Bronchial epithelial cell (primary cell): Measurements from ENCODE around the gene ASMT. TPM values are rescaled to one million over a fixed set of nuclear protein-coding genes. Genes with fewer than 3 reads are reported as not detected.

Source experiments
- DNase-seq: peaks from one replicate; pipeline ENCODE4 v3.0.0-alpha.2; 2010; ENCODE audit warnings: low read depth
- FAIRE-seq: peaks from 2 replicates; lab custom pipeline; 2011; peaks lifted over from hg19 to GRCh38; lab: Jason Lieb, UNC
- H3K27me3 ChIP-seq: 2 replicates; pipeline ENCODE4 v1.5.1; 2011; ENCODE audit warnings: low read length; ENCODE audit not compliant: control insufficient read depth, insufficient read depth
- H3K36me3 ChIP-seq: 2 replicates; pipeline ENCODE4 v1.5.1; 2011; ENCODE audit warnings: low read length; ENCODE audit not compliant: control insufficient read depth, insufficient read depth
- H3K4me3 ChIP-seq: 2 replicates; pipeline ENCODE4 v1.5.1; 2011; ENCODE audit warnings: mild to moderate bottlenecking, low read depth, low read length, control low read depth
- total RNA-seq: library from RNA; depleted of rRNA; stranded (reverse); fragments of >200 nt; gene quantifications from 2 replicates; pipeline ENCODE4 v1.2.1, GENCODE V29; 2014
- TF ChIP-seq, protein P1 (sequence below): IDR thresholded peaks from 2 replicates; pipeline ENCODE4 v1.5.1; 2011; ENCODE audit warnings: mild to moderate bottlenecking, moderate library complexity, low read length, control low read depth, inconsistent platforms; ENCODE audit not compliant: insufficient read depth, severe bottlenecking

ASMT gene
- total RNA-seq, 1 donor from 2014 or later, result under 0.01 TPM

DNA sequence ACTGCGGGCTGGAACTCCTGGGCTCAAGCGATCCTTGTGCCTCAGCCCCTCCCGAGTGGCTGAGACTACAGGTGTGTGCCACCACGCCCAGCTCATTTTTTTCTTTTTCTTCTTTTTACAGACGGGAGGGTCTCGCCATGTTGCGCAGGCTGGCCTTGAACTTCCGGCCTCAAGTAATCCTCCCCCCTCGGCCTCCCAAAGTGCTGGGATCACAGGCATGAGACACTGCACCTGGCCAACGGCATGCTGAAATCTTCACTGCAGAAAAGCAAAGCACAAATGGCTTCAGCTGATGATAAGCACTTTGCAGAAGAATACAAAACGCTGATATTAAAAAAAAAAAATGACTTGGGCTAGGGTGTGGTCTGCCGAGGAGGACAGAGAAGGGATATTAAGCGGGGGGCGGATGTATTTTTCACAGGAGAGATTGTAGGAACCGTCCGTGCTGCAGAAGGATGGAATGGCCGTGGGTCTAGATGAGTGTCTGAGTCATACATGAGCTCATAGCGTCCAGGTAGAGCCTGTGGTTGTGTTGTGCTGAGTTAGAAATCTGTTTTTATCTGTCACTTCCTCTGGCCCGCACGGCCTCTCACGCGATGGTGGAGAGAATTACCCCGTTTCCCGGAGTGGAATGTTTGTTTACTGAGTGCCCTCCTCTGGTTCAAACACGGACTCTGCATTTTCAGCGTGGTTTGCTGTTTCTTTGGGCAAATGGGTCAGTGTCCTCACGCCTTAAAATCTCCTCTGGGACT is 32.0 kb upstream of the ASMT start:
- Histone ChIP-seq H3K36me3 (no peaks in the 10 kb centered on the region), H3K4me3 (no peak overlapping the region), H3K27me3 (no peaks in the 10 kb centered on the region)
- DNase-seq (peak; percentile 70), FAIRE-seq (no peak)
- TF ChIP-seq, protein P1, sequence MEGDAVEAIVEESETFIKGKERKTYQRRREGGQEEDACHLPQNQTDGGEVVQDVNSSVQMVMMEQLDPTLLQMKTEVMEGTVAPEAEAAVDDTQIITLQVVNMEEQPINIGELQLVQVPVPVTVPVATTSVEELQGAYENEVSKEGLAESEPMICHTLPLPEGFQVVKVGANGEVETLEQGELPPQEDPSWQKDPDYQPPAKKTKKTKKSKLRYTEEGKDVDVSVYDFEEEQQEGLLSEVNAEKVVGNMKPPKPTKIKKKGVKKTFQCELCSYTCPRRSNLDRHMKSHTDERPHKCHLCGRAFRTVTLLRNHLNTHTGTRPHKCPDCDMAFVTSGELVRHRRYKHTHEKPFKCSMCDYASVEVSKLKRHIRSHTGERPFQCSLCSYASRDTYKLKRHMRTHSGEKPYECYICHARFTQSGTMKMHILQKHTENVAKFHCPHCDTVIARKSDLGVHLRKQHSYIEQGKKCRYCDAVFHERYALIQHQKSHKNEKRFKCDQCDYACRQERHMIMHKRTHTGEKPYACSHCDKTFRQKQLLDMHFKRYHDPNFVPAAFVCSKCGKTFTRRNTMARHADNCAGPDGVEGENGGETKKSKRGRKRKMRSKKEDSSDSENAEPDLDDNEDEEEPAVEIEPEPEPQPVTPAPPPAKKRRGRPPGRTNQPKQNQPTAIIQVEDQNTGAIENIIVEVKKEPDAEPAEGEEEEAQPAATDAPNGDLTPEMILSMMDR, result no peak

DNA sequence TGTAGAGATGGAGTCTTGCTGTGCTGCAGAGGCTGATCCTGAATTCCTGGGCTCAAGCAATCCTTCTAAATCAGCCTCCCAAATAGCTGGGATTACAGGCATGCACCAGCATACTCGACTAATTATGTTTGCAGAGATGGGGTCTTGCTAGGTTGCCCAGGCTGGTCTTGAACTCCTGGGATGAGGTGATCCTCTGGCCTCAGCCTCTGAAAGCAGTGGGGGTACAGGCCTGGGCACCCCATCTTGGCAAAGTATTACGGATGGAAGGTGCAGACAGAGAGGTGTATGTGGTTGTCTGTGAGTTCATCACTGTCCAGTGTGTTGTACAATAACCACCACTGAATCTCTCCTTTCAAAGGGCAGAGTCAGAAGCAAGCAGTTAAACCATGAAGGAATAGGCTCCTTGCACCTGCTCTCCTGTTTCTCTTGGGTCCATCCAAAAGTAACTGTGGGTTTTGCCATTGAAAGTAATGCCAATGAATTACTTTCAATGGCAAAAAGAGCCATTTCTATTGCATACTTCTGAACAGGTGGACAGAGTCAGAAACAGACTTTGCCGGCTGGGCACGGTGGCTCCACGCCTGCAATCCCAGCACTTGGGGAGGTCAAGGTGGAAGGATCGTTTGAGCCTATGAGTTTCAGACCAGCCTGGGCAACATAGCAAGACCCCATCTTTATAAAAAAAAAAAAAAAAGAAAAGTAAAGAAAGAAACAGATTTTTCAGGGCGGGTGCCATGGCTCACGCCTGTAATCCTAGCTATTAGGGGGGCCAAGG is 30.4 kb upstream of the ASMT start:
- no peak for DNase-seq
- no peak for FAIRE-seq
- Histone ChIP-seq H3K36me3 (no peaks in the 10 kb centered on the region), H3K27me3 (no peaks in the 10 kb centered on the region), H3K4me3 (no peak overlapping the region)
- TF ChIP-seq, protein P1, result no peak

DNA sequence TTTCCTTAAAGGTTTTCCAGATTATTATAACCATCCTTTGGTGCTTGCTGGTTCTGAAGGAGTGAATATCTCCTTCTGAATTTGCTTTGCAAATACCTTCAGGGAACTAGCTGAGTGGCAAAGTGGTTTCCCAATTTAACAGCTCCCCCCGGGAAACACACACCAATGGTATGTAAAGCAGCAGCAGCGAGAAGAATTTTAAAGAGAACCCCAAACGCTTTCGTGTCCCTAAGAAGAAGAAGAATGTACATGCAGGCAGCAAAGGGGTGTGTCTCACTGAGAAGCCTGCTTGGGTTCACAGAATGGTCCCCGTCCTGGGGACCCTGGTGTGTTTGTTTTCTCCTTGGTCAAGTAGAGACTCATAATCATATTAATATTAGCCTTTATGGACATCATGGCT is 27.7 kb upstream of the ASMT start:
- Histone ChIP-seq H3K36me3 (no peaks in the 10 kb centered on the region), H3K27me3 (no peaks in the 10 kb centered on the region), H3K4me3 (no peak overlapping the region)
- DNase-seq (no peak), FAIRE-seq (no peak)
- TF ChIP-seq, protein P1, result no peak

DNA sequence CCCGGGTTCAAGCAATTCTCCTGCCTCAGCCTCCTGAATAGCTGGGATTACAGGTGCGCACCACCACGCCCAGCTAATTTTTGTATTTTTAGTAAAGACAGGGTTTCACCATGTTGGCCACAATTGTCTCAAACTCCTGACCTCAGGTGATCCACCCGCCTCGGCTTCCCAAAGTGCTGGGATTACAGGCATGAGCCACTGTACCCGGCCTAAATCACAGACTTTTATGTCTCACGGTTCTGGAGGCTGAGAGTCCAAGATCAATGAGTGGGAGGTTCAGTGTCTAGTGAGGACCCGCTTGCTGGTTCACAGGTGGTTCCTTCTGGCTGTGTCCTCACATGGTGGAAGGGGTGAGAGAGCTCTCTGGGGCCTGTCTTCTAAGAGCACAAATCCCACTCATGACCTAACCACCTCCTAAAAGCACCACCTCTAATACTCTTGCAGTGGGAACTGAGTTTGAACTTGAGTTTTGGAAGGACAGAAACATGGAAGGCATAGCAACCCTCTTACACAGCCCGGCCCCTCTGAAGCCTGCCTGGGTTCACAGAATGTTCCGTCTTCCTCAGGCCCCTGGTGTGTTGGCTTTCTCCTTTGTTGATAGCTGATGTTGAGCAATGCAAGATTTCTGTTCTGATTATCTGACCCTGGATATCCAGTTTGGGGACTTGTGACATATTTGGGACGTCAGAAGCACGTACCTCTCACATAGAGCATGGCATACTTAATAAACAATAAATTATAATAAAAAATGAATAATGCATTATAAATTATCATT is 25.3 kb upstream of the ASMT start:
- TF ChIP-seq, protein P1, result no peak
- FAIRE-seq (no peak), DNase-seq (no peak)
- Histone ChIP-seq H3K27me3 (no peaks in the 10 kb centered on the region), H3K36me3 (peaks cover 7% of the 10 kb centered on the region), H3K4me3 (no peak overlapping the region)

DNA sequence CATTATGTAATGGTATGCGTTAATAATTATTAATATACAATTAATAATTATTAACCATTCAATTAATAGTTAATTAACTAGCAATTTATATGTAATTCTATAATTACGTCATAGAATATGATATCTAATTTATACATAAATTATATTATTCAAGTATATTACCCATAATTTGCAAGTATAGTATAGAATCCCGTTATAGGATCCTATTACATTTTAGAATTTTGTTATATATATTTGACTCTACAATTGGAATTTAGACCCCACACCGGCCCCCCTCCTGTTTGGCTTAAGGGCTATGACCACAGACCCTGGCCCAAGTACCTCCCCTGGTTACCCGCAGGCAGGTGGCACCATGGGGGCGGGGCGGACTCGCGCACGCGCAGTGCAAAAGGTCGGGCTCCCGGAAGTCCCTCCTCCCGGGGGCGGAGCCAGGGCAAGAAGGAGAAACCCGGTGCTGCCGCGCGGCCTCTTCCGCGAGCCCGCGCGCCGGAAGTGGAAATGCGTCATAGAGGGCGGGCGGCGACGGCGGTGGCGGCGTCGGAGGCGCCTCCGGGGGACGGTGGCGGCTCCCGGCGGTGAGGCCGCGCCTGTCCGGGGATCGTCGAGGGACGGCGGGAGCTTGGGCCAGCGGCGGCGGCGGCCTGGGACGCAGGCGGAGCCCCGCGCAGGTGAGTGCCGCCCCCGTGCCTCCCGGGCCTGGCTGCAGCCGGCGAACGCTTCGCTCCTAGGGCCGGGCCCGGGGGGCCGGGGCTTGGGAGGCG is 23.6 kb upstream of the ASMT start, which contains the start of gene AKAP17A:
Gene AKAP17A (plus strand): TSS at position 503 of the 761 bp plus-strand sequence. CDS start 1,859 bp downstream, outside the sequence.
- TF ChIP-seq, protein P1, result peak; percentile 3
- no peak for FAIRE-seq
- peaks cover 18% of the 10 kb centered on the region for H3K36me3 ChIP-seq
- no peaks in the 10 kb centered on the region for H3K27me3 ChIP-seq
- H3K4me3 ChIP-seq, result peak within 1 kb of the TSS; percentile 70
- peak; percentile 74 for DNase-seq
